ENCODE measurements around the gene MSMO1. TPM values are rescaled to one million over a fixed set of nuclear protein-coding genes. Genes with fewer than 3 reads are reported as not detected.
"Not testable (repeated sequence)": the region's sequence is repeated elsewhere in the genome, so short reads cannot be mapped to it uniquely, and the experiment has no call there.

Gene MSMO1
- polyA plus RNA-seq, 3 donors: 59.6 to 90.0 (median 73.1) TPM

GRCh38 chr4:165309456-165309855 lies 18.0 kb upstream of the MSMO1 start:
- DNase-seq: no peak

- no peak for DNase-seq
Measured at GRCh38 chr4:165312506-165312905, 15.0 kb upstream of the MSMO1 start.

GRCh38 chr4:165319030-165319429 lies 8.4 kb upstream of the MSMO1 start:
- no peak for DNase-seq

GRCh38 chr4:165319509-165319908 lies 8.0 kb upstream of the MSMO1 start:
- no peak for DNase-seq

GRCh38 chr4:165324236-165324917 lies 3.1 kb upstream of the MSMO1 start:
- DNase-seq: no peak

GRCh38 chr4:165324918-165325304 lies 2.6 kb upstream of the MSMO1 start:
- DNase-seq: no peak

GRCh38 chr4:165325732-165326512 lies 1.5 kb upstream of the MSMO1 start:
- DNase-seq: no peak

- no peak for DNase-seq
Measured at GRCh38 chr4:165326831-165327210, 648 bp upstream of the MSMO1 start.

- DNase-seq: no peak
Measured at GRCh38 chr4:165328101-165328425, 594 bp downstream of the MSMO1 start.

GRCh38 chr4:165328708-165329107 lies 1.2 kb downstream of the MSMO1 start:
- DNase-seq: no peak

GRCh38 chr4:165330071-165330470 lies 2.6 kb downstream of the MSMO1 start:
- DNase-seq: no peak

- no peak for DNase-seq
Measured at GRCh38 chr4:165330666-165331065, 3.2 kb downstream of the MSMO1 start.

- no peak for DNase-seq
Measured at GRCh38 chr4:165331359-165331758, 3.9 kb downstream of the MSMO1 start.

- no peak for DNase-seq
Measured at GRCh38 chr4:165331823-165332222, 4.4 kb downstream of the MSMO1 start.

- no peak for DNase-seq
Measured at GRCh38 chr4:165332502-165332901, 5.0 kb downstream of the MSMO1 start.

GRCh38 chr4:165335163-165335703 lies 7.8 kb downstream of the MSMO1 start:
- DNase-seq: no peak

- no peak for DNase-seq
Measured at GRCh38 chr4:165336743-165337142, 9.3 kb downstream of the MSMO1 start.

- DNase-seq: not testable (repeated sequence)
Measured at GRCh38 chr4:165342340-165342739, 14.9 kb downstream of the MSMO1 start.

GRCh38 chr4:165343353-165344191 lies 16.1 kb downstream of the MSMO1 start:
- DNase-seq: no peak

GRCh38 chr4:165345666-165346417 lies 18.4 kb downstream of the MSMO1 start:
- DNase-seq: no peak

GRCh38 chr4:165347647-165348569 lies 20.4 kb downstream of the MSMO1 start:
- no peak for DNase-seq
